ENCODE data around the gene KIF6. TPM values are rescaled to one million over a fixed set of nuclear protein-coding genes. Genes with fewer than 3 reads are reported as not detected.

KIF6 gene
- total RNA-seq, 1 donor from 2014 or later = not detected

GRCh38 chr6:39577446-39578165 lies 147.6 kb downstream of the KIF6 start:
- no peak overlapping the region for H3K27ac Mint-ChIP-seq
- peaks cover 5% of the 10 kb centered on the region for H3K27me3 Mint-ChIP-seq
- no peaks in the 10 kb centered on the region for H3K4me1 Mint-ChIP-seq
- H3K9me3 Mint-ChIP-seq = no peaks in the 10 kb centered on the region
- no peak overlapping the region for H3K4me3 Mint-ChIP-seq
- intact Hi-C loops (cut with micrococcal nuclease) = no loop called here
- TF ChIP-seq CTCF (IDR thresholded peaks at IDR 0.05) = no peak
- ATAC-seq (ENCODE audit: low read depth) (no peak), DNase-seq (no peak)
- POLR2A ChIA-PET = no interaction called here
- CTCF ChIA-PET = no interaction called here
- H3K36me3 Mint-ChIP-seq (ENCODE audit: low read depth) = no peaks in the 10 kb centered on the region

GRCh38 chr6:39576556-39577303 lies 148.5 kb downstream of the KIF6 start:
- CTCF ChIA-PET = no interaction called here
- POLR2A ChIA-PET = no interaction called here
- Mint-ChIP-seq H3K36me3 (ENCODE audit: low read depth) (no peaks in the 10 kb centered on the region), H3K4me3 (no peak overlapping the region), H3K27me3 (peaks cover 5% of the 10 kb centered on the region), H3K4me1 (no peaks in the 10 kb centered on the region), H3K27ac (no peak overlapping the region), H3K9me3 (no peaks in the 10 kb centered on the region)
- DNase-seq (no peak), ATAC-seq (ENCODE audit: low read depth) (no peak)
- TF ChIP-seq CTCF (IDR thresholded peaks at IDR 0.05) = no peak
- intact Hi-C loops (cut with micrococcal nuclease) = no loop called here

- DNase-seq (no peak), ATAC-seq (ENCODE audit: low read depth) (no peak)
- H3K27ac Mint-ChIP-seq = no peak overlapping the region
- no peaks in the 10 kb centered on the region for H3K4me1 Mint-ChIP-seq
- ChIA-PET CTCF (no interaction called here), POLR2A (no interaction called here)
- intact Hi-C loops (cut with micrococcal nuclease) = no loop called here
- peaks cover 5% of the 10 kb centered on the region for H3K27me3 Mint-ChIP-seq
- H3K4me3 Mint-ChIP-seq = no peak overlapping the region
- no peak for TF ChIP-seq CTCF (IDR thresholded peaks at IDR 0.05)
- H3K36me3 Mint-ChIP-seq (ENCODE audit: low read depth) = no peaks in the 10 kb centered on the region
- H3K9me3 Mint-ChIP-seq = no peaks in the 10 kb centered on the region
These were observed 150.2 kb downstream of the KIF6 start for GRCh38 chr6:39574991-39575390.

GRCh38 chr6:39573541-39573940 lies 151.7 kb downstream of the KIF6 start:
- H3K9me3 Mint-ChIP-seq = no peaks in the 10 kb centered on the region
- TF ChIP-seq CTCF (IDR thresholded peaks at IDR 0.05) = no peak
- no peak overlapping the region for H3K4me3 Mint-ChIP-seq
- H3K27me3 Mint-ChIP-seq = peaks cover 5% of the 10 kb centered on the region
- DNase-seq (no peak), ATAC-seq (ENCODE audit: low read depth) (no peak)
- H3K36me3 Mint-ChIP-seq (ENCODE audit: low read depth) = no peaks in the 10 kb centered on the region
- H3K4me1 Mint-ChIP-seq = no peaks in the 10 kb centered on the region
- H3K27ac Mint-ChIP-seq = no peak overlapping the region
- ChIA-PET POLR2A (no interaction called here), CTCF (no interaction called here)
- intact Hi-C loops (cut with micrococcal nuclease) = no loop called here

GRCh38 chr6:39572661-39573340 lies 152.4 kb downstream of the KIF6 start:
- no peaks in the 10 kb centered on the region for H3K9me3 Mint-ChIP-seq

More at GRCh38 chr6:39572661-39573340, 152.4 kb downstream of the KIF6 start:
- H3K27ac Mint-ChIP-seq = no peak overlapping the region
- intact Hi-C loops (cut with micrococcal nuclease) = no loop called here
- no peak for TF ChIP-seq CTCF (IDR thresholded peaks at IDR 0.05)
- no peaks in the 10 kb centered on the region for H3K4me1 Mint-ChIP-seq
- peaks cover 5% of the 10 kb centered on the region for H3K27me3 Mint-ChIP-seq
- no peak overlapping the region for H3K4me3 Mint-ChIP-seq
- DNase-seq (no peak), ATAC-seq (ENCODE audit: low read depth) (no peak)
- ChIA-PET POLR2A (no interaction called here), CTCF (no interaction called here)
- no peaks in the 10 kb centered on the region for H3K36me3 Mint-ChIP-seq (ENCODE audit: low read depth)
